Liver (tissue), 3 donors: ENCODE results near the gene KIFC1.

Source experiments
- CTCF ChIP-seq: fragments of 150-350 bp; IDR thresholded peaks from 2 replicates; pipeline ENCODE4 v1.5.1; 2017; ENCODE audit warnings: improper control_type of control experiment, low read depth, low read length; ENCODE audit not compliant: missing input control
- MAX ChIP-seq: IDR thresholded peaks from 2 replicates; pipeline ENCODE4 v1.6.1; 2016; ENCODE audit warnings: antibody characterized with exemption
- RAD21 ChIP-seq, 2 donors: IDR thresholded peaks; 2 replicates each; pipeline ENCODE4 v1.6.1; 2016; ENCODE audit warnings: antibody characterized with exemption in 2 of 2, mild to moderate bottlenecking in 2 of 2
- REST ChIP-seq: IDR thresholded peaks from 2 replicates; pipeline ENCODE4 v1.6.1; 2016; ENCODE audit warnings: antibody characterized with exemption, mild to moderate bottlenecking
- SP1 ChIP-seq: IDR thresholded peaks from 2 replicates; pipeline ENCODE4 v1.6.1; 2018; ENCODE audit warnings: antibody characterized with exemption, mild to moderate bottlenecking
- TAF1 ChIP-seq: conservative IDR thresholded peaks from 2 replicates; pipeline ENCODE4 v1.6.1; 2016; ENCODE audit warnings: antibody characterized with exemption, mild to moderate bottlenecking
- YY1 ChIP-seq: IDR thresholded peaks from 2 replicates; pipeline ENCODE4 v1.6.1; 2016; ENCODE audit warnings: antibody characterized with exemption, mild to moderate bottlenecking
- donor health status: healthy.
- donor health status: healthy.

- no peak for TF ChIP-seq CTCF
- TF ChIP-seq REST = no peak
- TF ChIP-seq TAF1 = no peak
- TF ChIP-seq YY1 = no peak
- TF ChIP-seq SP1 = no peak
- no peak for TF ChIP-seq MAX
- no peak for TF ChIP-seq RAD21 (IDR thresholded peaks at IDR 0.05)
Measured at GRCh38 chr6:33432546-33432945, 40.9 kb downstream of the KIFC1 start.
